Caco-2 (cell line): ENCODE measurements around the gene ARHGAP31. TPM values are rescaled to one million over a fixed set of nuclear protein-coding genes. Genes with fewer than 3 reads are reported as not detected.

Experiments used
- BruUV-seq: library from RNA; stranded (reverse); fragments of 400-500 nt; replicated peaks from 2 replicates; lab custom pipeline; 2021; lab: Mats Ljungman, UMichigan
- CTCF ChIA-PET: fragments of 300-600 bp; sonication (Branson Sonifier 250); formaldehyde crosslinking; loops from one replicate; lab custom pipeline; 2022; ENCODE audit warnings: antibody characterized with exemption; lab: Charles Lee
- POLR2A ChIA-PET: fragments of 300-600 bp; sonication (Branson Sonifier 250); formaldehyde crosslinking; loops from one replicate; lab custom pipeline; 2022; ENCODE audit warnings: antibody characterized with exemption; lab: Charles Lee
- DNase-seq, 2 experiments: peaks; one replicate each; pipeline versions ENCODE4 v3.0.0 to v3.0.0-alpha.2; 2020 to 2022
- H3K27me3 ChIP-seq: replicated peaks from 2 replicates; pipeline ENCODE4 v1.6.0; 2011; ENCODE audit warnings: low read length; ENCODE audit not compliant: control insufficient read depth, insufficient read depth
- H3K36me3 ChIP-seq: 2 replicates; pipeline ENCODE4 v1.5.1; 2011; ENCODE audit warnings: low read length; ENCODE audit not compliant: control insufficient read depth, insufficient read depth
- H3K4me1 ChIP-seq: fragments of 250-450 bp; sonication (Bioruptor Pico); 2 replicates; pipeline ENCODE4 v1.5.1; 2020; ENCODE audit warnings: mild to moderate bottlenecking
- H3K4me3 ChIP-seq: 2 replicates; pipeline ENCODE4 v1.5.1; 2011; ENCODE audit warnings: low read depth, mild to moderate bottlenecking, control low read depth, low read length
- H3K9me3 ChIP-seq: fragments of 250-450 bp; sonication (Bioruptor Pico); 2 replicates; pipeline ENCODE4 v1.5.1; 2020; ENCODE audit warnings: mild to moderate bottlenecking, moderate library complexity
- H3K27ac Mint-ChIP-seq: one replicate; pipeline ENCODE4 v1.8.0; 2022; ENCODE audit warnings: mixed read lengths; ENCODE audit not compliant: unreplicated experiment
- H3K27me3 Mint-ChIP-seq: one replicate; pipeline ENCODE4 v1.8.0; 2022; ENCODE audit warnings: mixed read lengths; ENCODE audit not compliant: insufficient read depth, unreplicated experiment
- H3K36me3 Mint-ChIP-seq: one replicate; pipeline ENCODE4 v1.8.0; 2022; ENCODE audit warnings: mild to moderate bottlenecking, mixed read lengths; ENCODE audit not compliant: insufficient read depth, unreplicated experiment
- H3K4me1 Mint-ChIP-seq: one replicate; pipeline ENCODE4 v1.8.0; 2022; ENCODE audit warnings: low read depth, mixed read lengths; ENCODE audit not compliant: unreplicated experiment
- H3K4me3 Mint-ChIP-seq: one replicate; pipeline ENCODE4 v1.8.0; 2022; ENCODE audit warnings: mild to moderate bottlenecking, moderate library complexity, mixed read lengths; ENCODE audit not compliant: unreplicated experiment
- H3K9me3 Mint-ChIP-seq: one replicate; pipeline ENCODE4 v1.8.0; 2022; ENCODE audit warnings: mixed read lengths; ENCODE audit not compliant: unreplicated experiment
- CTCF ChIP-seq, 2 experiments: fragments of 200-600 bp in 1 of 2; IDR thresholded peaks; 1 replicate in 1 of 2; 2 replicates in 1 of 2; pipeline versions ENCODE4 v1.5.1 to v1.8.0; 2011 to 2022; ENCODE audit warnings: antibody characterized with exemption in 1 of 2, control low read depth in 1 of 2, inconsistent platforms in 1 of 2, low read depth in 1 of 2, low read length in 1 of 2, mild to moderate bottlenecking in 1 of 2, moderate library complexity in 1 of 2; ENCODE audit not compliant: insufficient read depth in 1 of 2, severe bottlenecking in 1 of 2, unreplicated experiment in 1 of 2
- intact Hi-C: fragments of 100-400 bp; cut with micrococcal nuclease; formaldehyde crosslinking; loops from one replicate; pipeline ENCODE4 v1.10.0; 2022; ENCODE audit not compliant: unreplicated experiment
- total RNA-seq: library from RNA; stranded (reverse); gene quantifications from 2 replicates; pipeline ENCODE4 v1.2.3, GENCODE V29; 2022

The ARHGAP31 gene
- total RNA-seq, 1 experiment from 2014 or later = 0.25 TPM

GRCh38 chr3:119255214-119255613, 39.0 kb upstream of the ARHGAP31 start:
- no TSS peak for BruUV-seq
- POLR2A ChIA-PET = no interaction called here
- intact Hi-C loops = no loop called here

DNA sequence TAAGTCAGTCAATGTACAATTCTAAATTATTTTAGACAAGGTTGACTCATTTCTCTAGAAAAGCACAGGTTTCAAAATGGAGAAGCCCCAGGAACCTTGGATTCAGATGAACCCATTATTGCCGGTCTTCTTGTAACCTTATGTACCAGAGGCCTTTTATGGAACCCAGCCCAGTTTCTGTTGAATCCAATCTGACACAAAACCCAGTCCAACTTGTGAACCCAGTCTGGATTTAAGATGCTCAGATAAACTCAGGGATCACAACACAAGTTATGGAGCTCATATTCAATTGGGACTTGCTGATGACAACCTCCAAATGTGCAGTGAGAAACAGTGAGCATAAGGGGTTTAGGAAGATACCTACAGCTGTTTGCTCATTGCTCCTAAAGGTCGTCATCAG, 37.1 kb upstream of the ARHGAP31 start:
- no peak for TF ChIP-seq CTCF (IDR thresholded peaks at IDR 0.05; ENCODE audit: insufficient read depth in 1 of 2, low read depth in 1 of 2, low read length in 1 of 2, severe bottlenecking in 1 of 2, unreplicated experiment in 1 of 2)
- no peak for DNase-seq
- peaks cover 17% of the 10 kb centered on the region for H3K4me1 Mint-ChIP-seq
- H3K4me1 ChIP-seq = peaks cover 24% of the 10 kb centered on the region
- BruUV-seq = no TSS peak
- H3K27me3 Mint-ChIP-seq = no peaks in the 10 kb centered on the region
- no peak overlapping the region for H3K4me3 ChIP-seq
- H3K9me3 Mint-ChIP-seq = no peaks in the 10 kb centered on the region
- no peaks in the 10 kb centered on the region for H3K36me3 ChIP-seq
- intact Hi-C loops = loop anchor here (1.0 kb wide), 2 partner anchors 17 to 46 kb away; partner anchors contain the start of gene B4GALT4
- peak overlapping the region; percentile 97 for H3K27ac Mint-ChIP-seq
- ChIA-PET CTCF (interaction anchor here (2.3 kb wide), 1 partner anchor 16 kb away, joined by 13 read pairs; the partner anchor contains the start of gene B4GALT4), POLR2A (interaction anchor here (2.3 kb wide), 1 partner anchor 17 kb away, joined by 23 read pairs; the partner anchor contains the start of gene B4GALT4)
- no peaks in the 10 kb centered on the region for H3K27me3 ChIP-seq
- peaks cover 4% of the 10 kb centered on the region; the same call in 1 of the 2 replicates for H3K9me3 ChIP-seq
- peak overlapping the region; percentile 76 for H3K4me3 Mint-ChIP-seq
- H3K36me3 Mint-ChIP-seq = peaks cover 7% of the 10 kb centered on the region

More at GRCh38 chr3:119255214-119255613, 39.0 kb upstream of the ARHGAP31 start:
- no peak for TF ChIP-seq CTCF (IDR thresholded peaks at IDR 0.05; ENCODE audit: insufficient read depth in 1 of 2, low read depth in 1 of 2, low read length in 1 of 2, severe bottlenecking in 1 of 2, unreplicated experiment in 1 of 2)
- H3K27me3 ChIP-seq = no peaks in the 10 kb centered on the region
- Mint-ChIP-seq H3K36me3 (peaks cover 7% of the 10 kb centered on the region), H3K4me1 (peaks cover 17% of the 10 kb centered on the region), H3K27ac (no peak overlapping the region), H3K4me3 (no peak overlapping the region), H3K27me3 (no peaks in the 10 kb centered on the region), H3K9me3 (peaks cover under 1% of the 10 kb centered on the region)
- CTCF ChIA-PET = no interaction called here
- no peak overlapping the region for H3K4me3 ChIP-seq
- H3K36me3 ChIP-seq = no peaks in the 10 kb centered on the region
- H3K9me3 ChIP-seq = peaks cover 4% of the 10 kb centered on the region; the same call in 1 of the 2 replicates
- DNase-seq = no peak
- H3K4me1 ChIP-seq = peaks cover 24% of the 10 kb centered on the region

- intact Hi-C loops = loop anchor here (1.0 kb wide), 2 partner anchors 18 to 47 kb away; partner anchors contain the start of gene B4GALT4
- Histone ChIP-seq H3K9me3 (peaks cover 4% of the 10 kb centered on the region; the same call in 1 of the 2 replicates), H3K4me1 (peaks cover 24% of the 10 kb centered on the region), H3K27me3 (no peaks in the 10 kb centered on the region), H3K4me3 (peak overlapping the region; percentile 16; the same call in 1 of the 2 replicates), H3K36me3 (no peaks in the 10 kb centered on the region)
- Mint-ChIP-seq H3K27ac (peak overlapping the region; percentile 97), H3K4me1 (peaks cover 17% of the 10 kb centered on the region), H3K9me3 (no peaks in the 10 kb centered on the region), H3K36me3 (peaks cover 7% of the 10 kb centered on the region), H3K4me3 (peak overlapping the region; percentile 76), H3K27me3 (no peaks in the 10 kb centered on the region)
- TSS peak; percentile 95 for BruUV-seq
- ChIA-PET POLR2A (interaction anchor here (2.3 kb wide), 1 partner anchor 17 kb away, joined by 23 read pairs; the partner anchor contains the start of gene B4GALT4), CTCF (interaction anchor here (2.3 kb wide), 1 partner anchor 17 kb away, joined by 13 read pairs; the partner anchor contains the start of gene B4GALT4)
- DNase-seq = peak; percentile 57 to 68
- TF ChIP-seq CTCF (IDR thresholded peaks at IDR 0.05; ENCODE audit: insufficient read depth in 1 of 2, low read depth in 1 of 2, low read length in 1 of 2, severe bottlenecking in 1 of 2, unreplicated experiment in 1 of 2) = no peak
Observed at GRCh38 chr3:119257654-119258410, 36.4 kb upstream of the ARHGAP31 start.
